Adrenal gland (tissue), 12 donors: ENCODE results near the gene PCNX2. TPM values are rescaled to one million over a fixed set of nuclear protein-coding genes. Genes with fewer than 3 reads are reported as not detected.

Experiments
- DNase-seq, 7 donors: peaks; one replicate each; pipeline ENCODE4 v3.0.0-alpha.2; 2019 to 2020
- H3K27ac ChIP-seq, 5 donors: fragments of 200-600 bp; sonication (generic) in 4 of 5; 1 replicate in 3 of 5; 2 replicates in 2 of 5; pipeline versions ENCODE4 v1.5.1 to v1.8.0; 2016 to 2020; ENCODE audit warnings: mild to moderate bottlenecking in 1 of 5
- H3K27me3 ChIP-seq: fragments of 200-600 bp; 2 replicates; pipeline ENCODE4 v1.8.0; 2021
- H3K36me3 ChIP-seq, 2 donors: fragments of 200-600 bp; replicated peaks in 1 of 2; 1 replicate in 1 of 2; 2 replicates in 1 of 2; pipeline versions ENCODE4 v1.5.1 to v1.8.0; 2018 to 2022
- H3K4me1 ChIP-seq, 2 donors: fragments of 200-600 bp; replicated peaks in 1 of 2; 1 replicate in 1 of 2; 2 replicates in 1 of 2; pipeline versions ENCODE4 v1.5.1 to v1.8.0; 2018 to 2021
- H3K4me3 ChIP-seq, 4 donors: fragments of 200-600 bp; sonication (generic) in 3 of 4; one replicate each; pipeline ENCODE4 v1.5.1; 2016 to 2018
- H3K9me3 ChIP-seq, 3 donors: fragments of 200-600 bp; sonication (generic) in 1 of 3; replicated peaks in 1 of 3; 1 replicate in 2 of 3; 2 replicates in 1 of 3; pipeline versions ENCODE4 v1.5.1 to v1.8.0; 2016 to 2021
- POLR2A ChIP-seq, 2 donors: fragments of 450-650 bp; IDR thresholded peaks; one replicate each; pipeline ENCODE4 v1.6.1; 2017; ENCODE audit warnings: antibody characterized with exemption in 2 of 2, mild to moderate bottlenecking in 2 of 2, moderate library complexity in 1 of 2
- WGBS, 4 donors: extraction: QIAGEN DNeasy Blood & Tissue Kit in 2 of 4; methylation state at CpG; one replicate each; pipeline versions ENCODE4 v1.1.5 to v1.1.7; 2013 to 2017; 5-methylcytosine and 5-hydroxymethylcytosine counted together
- intact Hi-C, 2 donors: fragments of 100-400 bp; cut with DNase I; formaldehyde crosslinking; loops; one replicate each; pipeline versions ENCODE4 v1.14.1 to v1.15.0; 2022 to 2023
- polyA plus RNA-seq, 3 donors: library from polyadenylated mRNA; stranded (reverse); fragments of 200-250 nt in 2 of 3; fragments of 350-450 nt in 1 of 3; fragmentation: Illumina TruSeq in 1 of 3; extraction: RNeasy Lipid Tissue Mini Kit (QIAGEN cat#74804) in 1 of 3; gene quantifications; one replicate each; pipeline ENCODE4 v1.2.3, GENCODE V29; 2013 to 2014
- total RNA-seq, 9 donors: library from RNA; depleted of rRNA in 4 of 9; stranded (reverse); fragments of >200 nt in 4 of 9; fragments of 120-200 nt in 1 of 9; fragmentation: NEBNext Ultra II Directional in 1 of 9; extraction: Animal tissue kit (Norgen Biotek cat#: 25700) in 1 of 9; gene quantifications; one replicate each; pipeline versions ENCODE4 v1.1.0 to v1.2.4, GENCODE V29; 2013 to 2023
- TF ChIP-seq, protein P1 (sequence below), 6 experiments: fragments of 450-650 bp in 4 of 6; fragments of 200-600 bp in 2 of 6; sonication (generic) in 1 of 6; IDR thresholded peaks; 1 replicate in 5 of 6; 2 replicates in 1 of 6; pipeline versions ENCODE4 v1.5.1 to v1.8.0; 2016 to 2021; ENCODE audit warnings: antibody characterized with exemption in 6 of 6, mild to moderate bottlenecking in 2 of 6, moderate library complexity in 1 of 6
- donor health status: healthy with polysubstance abuse.
- donor health status: Bipolar disorder and iron deficiency.
- donor health status: DM: yes; HTN: yes; CAD: no.
- donor health status: DM: no; HTN: no; CAD: no.
- donor health status: DM: no; HTN: no; CAD: no.
- donor health status: DM: yes; HTN: yes; CAD: no.

PCNX2 gene
- total and polyA plus RNA-seq, 12 donors = 2.2 to 14.5 (median 5.5) TPM

- TF ChIP-seq, protein P1, sequence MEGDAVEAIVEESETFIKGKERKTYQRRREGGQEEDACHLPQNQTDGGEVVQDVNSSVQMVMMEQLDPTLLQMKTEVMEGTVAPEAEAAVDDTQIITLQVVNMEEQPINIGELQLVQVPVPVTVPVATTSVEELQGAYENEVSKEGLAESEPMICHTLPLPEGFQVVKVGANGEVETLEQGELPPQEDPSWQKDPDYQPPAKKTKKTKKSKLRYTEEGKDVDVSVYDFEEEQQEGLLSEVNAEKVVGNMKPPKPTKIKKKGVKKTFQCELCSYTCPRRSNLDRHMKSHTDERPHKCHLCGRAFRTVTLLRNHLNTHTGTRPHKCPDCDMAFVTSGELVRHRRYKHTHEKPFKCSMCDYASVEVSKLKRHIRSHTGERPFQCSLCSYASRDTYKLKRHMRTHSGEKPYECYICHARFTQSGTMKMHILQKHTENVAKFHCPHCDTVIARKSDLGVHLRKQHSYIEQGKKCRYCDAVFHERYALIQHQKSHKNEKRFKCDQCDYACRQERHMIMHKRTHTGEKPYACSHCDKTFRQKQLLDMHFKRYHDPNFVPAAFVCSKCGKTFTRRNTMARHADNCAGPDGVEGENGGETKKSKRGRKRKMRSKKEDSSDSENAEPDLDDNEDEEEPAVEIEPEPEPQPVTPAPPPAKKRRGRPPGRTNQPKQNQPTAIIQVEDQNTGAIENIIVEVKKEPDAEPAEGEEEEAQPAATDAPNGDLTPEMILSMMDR (IDR thresholded peaks at IDR 0.05) = no peak
- no peak for TF ChIP-seq POLR2A (IDR thresholded peaks at IDR 0.05)
- no peaks in the 10 kb centered on the region for H3K27me3 ChIP-seq
- intact Hi-C loops = no loop called here
- peak overlapping the region in 3 of 5 donors; percentile 20 to 57 (median 42) for H3K27ac ChIP-seq
- peaks cover 0 to 13% of the 10 kb centered on the region in 2 donors for H3K36me3 ChIP-seq
- peaks cover 12 to 13% of the 10 kb centered on the region in 2 donors for H3K4me1 ChIP-seq
- H3K4me3 ChIP-seq = no peak overlapping the region
- no peak for DNase-seq
- 69 to 76% (median 74%) methylated on average over 2 of the region's 2 CpGs for WGBS, 4 donors
- H3K9me3 ChIP-seq = peaks cover 0 to 10% (median 0%) of the 10 kb centered on the region in 3 donors
Measured at GRCh38 chr1:232973652-232974611, 321.6 kb downstream of the PCNX2 start.

GRCh38 chr1:232970508-232970907 lies 325.0 kb downstream of the PCNX2 start:
- peaks cover 5 to 10% of the 10 kb centered on the region in 2 donors for H3K4me1 ChIP-seq
- no peak overlapping the region for H3K27ac ChIP-seq
- TF ChIP-seq, protein P1 (IDR thresholded peaks at IDR 0.05) = no peak
- TF ChIP-seq POLR2A (IDR thresholded peaks at IDR 0.05) = no peak
- H3K27me3 ChIP-seq = no peaks in the 10 kb centered on the region
- no peak overlapping the region for H3K4me3 ChIP-seq
- WGBS, 4 donors = 74 to 92% (median 88%) methylated on average over 4 of the region's 4 CpGs
- peaks cover 0 to 19% of the 10 kb centered on the region in 2 donors for H3K36me3 ChIP-seq
- no peak for DNase-seq
- intact Hi-C loops = no loop called here
- peaks cover 0 to 10% (median 0%) of the 10 kb centered on the region in 3 donors for H3K9me3 ChIP-seq

DNA sequence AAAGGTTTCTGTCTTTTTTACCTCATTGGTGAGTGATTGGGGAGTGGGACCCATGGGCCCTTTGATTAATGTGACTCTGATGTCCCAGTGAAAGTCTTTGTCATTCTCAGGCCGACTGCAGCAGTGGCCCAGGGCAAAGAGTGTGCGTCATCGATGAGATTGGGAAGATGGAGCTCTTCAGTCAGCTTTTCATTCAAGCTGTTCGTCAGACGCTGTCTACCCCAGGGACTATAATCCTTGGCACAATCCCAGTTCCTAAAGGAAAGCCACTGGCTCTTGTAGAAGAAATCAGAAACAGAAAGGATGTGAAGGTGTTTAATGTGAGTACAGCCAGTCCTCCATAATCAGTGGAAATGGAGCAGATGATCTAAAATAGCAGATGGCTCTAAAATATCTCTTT lies 325.7 kb downstream of the PCNX2 start:
- WGBS, 4 donors = 89 to 91% (median 91%) methylated on average over 5 of the region's 5 CpGs
- DNase-seq = no peak
- H3K36me3 ChIP-seq = peaks cover 0 to 24% of the 10 kb centered on the region in 2 donors
- intact Hi-C loops = no loop called here
- peaks cover 0 to 10% (median 0%) of the 10 kb centered on the region in 3 donors for H3K9me3 ChIP-seq
- H3K4me3 ChIP-seq = no peak overlapping the region
- no peaks in the 10 kb centered on the region for H3K27me3 ChIP-seq
- H3K4me1 ChIP-seq = peaks cover 0 to 6% of the 10 kb centered on the region in 2 donors
- no peak overlapping the region for H3K27ac ChIP-seq
- TF ChIP-seq, protein P1 (IDR thresholded peaks at IDR 0.05) = no peak
- no peak for TF ChIP-seq POLR2A (IDR thresholded peaks at IDR 0.05)

GRCh38 chr1:232968965-232969364 lies 326.6 kb downstream of the PCNX2 start:
- Histone ChIP-seq H3K4me1 (peaks cover 0 to 5% of the 10 kb centered on the region in 2 donors), H3K27me3 (no peaks in the 10 kb centered on the region), H3K4me3 (no peak overlapping the region), H3K27ac (no peak overlapping the region), H3K36me3 (peaks cover 0 to 24% of the 10 kb centered on the region in 2 donors), H3K9me3 (peaks cover 0 to 6% (median 0%) of the 10 kb centered on the region in 3 donors)
- 52 to 73% (median 63%) methylated on average over 3 of the region's 3 CpGs for WGBS, 4 donors
- DNase-seq = peak in 3 of 7 donors; percentile 34 to 55 (median 51)
- intact Hi-C loops = no loop called here
- TF ChIP-seq, protein P1 (IDR thresholded peaks at IDR 0.05) = no peak
- no peak for TF ChIP-seq POLR2A (IDR thresholded peaks at IDR 0.05)
